Ovary (tissue), 3 donors: ENCODE measurements around the gene LTK.

ENCODE experiments used
- EP300 ChIP-seq: sonication (generic); formaldehyde crosslinking; IDR thresholded peaks from one replicate; pipeline ENCODE4 v1.6.1; 2017; ENCODE audit warnings: antibody characterized with exemption
- POLR2A ChIP-seq: fragments of 450-650 bp; IDR thresholded peaks from one replicate; pipeline ENCODE4 v1.6.1; 2017; ENCODE audit warnings: antibody characterized with exemption, mild to moderate bottlenecking, moderate library complexity
- TF ChIP-seq, protein P1 (sequence below), 3 donors: fragments of 450-650 bp in 2 of 3; fragments of 200-600 bp in 1 of 3; IDR thresholded peaks; one replicate each; pipeline versions ENCODE4 v1.5.1 to v1.8.0; 2016 to 2022; ENCODE audit warnings: antibody characterized with exemption in 3 of 3, mild to moderate bottlenecking in 1 of 3
- donor health status: DM: no; HTN: no; CAD: no.

DNA sequence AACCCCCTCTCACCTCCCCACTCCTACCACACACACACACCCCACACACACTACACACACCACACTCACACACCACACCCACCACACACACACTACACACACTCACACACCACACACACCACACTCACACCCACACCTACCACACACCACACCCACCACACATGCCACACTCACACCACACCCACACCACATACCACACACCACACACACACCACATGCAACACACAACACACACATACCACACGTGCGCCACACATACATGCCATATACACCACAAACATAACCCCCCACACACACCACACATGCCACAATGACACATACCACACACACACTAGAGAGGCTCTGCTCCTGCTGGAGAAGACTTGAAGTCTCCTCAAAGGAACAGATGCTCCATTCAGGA is 25.8 kb downstream of the LTK start:
- TF ChIP-seq, protein P1, sequence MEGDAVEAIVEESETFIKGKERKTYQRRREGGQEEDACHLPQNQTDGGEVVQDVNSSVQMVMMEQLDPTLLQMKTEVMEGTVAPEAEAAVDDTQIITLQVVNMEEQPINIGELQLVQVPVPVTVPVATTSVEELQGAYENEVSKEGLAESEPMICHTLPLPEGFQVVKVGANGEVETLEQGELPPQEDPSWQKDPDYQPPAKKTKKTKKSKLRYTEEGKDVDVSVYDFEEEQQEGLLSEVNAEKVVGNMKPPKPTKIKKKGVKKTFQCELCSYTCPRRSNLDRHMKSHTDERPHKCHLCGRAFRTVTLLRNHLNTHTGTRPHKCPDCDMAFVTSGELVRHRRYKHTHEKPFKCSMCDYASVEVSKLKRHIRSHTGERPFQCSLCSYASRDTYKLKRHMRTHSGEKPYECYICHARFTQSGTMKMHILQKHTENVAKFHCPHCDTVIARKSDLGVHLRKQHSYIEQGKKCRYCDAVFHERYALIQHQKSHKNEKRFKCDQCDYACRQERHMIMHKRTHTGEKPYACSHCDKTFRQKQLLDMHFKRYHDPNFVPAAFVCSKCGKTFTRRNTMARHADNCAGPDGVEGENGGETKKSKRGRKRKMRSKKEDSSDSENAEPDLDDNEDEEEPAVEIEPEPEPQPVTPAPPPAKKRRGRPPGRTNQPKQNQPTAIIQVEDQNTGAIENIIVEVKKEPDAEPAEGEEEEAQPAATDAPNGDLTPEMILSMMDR (IDR thresholded peaks at IDR 0.05), result no peak
- TF ChIP-seq POLR2A (no peak), EP300 (no peak)
